GM18507 (cell line): Measurements from ENCODE around the gene SLC45A1.
"Not testable (repeated sequence)": the region's sequence is repeated elsewhere in the genome, so short reads cannot be mapped to it uniquely, and the experiment has no call there.

Source experiments
- DNase-seq: peaks from one replicate; pipeline ENCODE4 v3.0.0; 2011; ENCODE audit warnings: low read depth; ENCODE audit not compliant: insufficient read length; ENCODE audit errors: extremely low spot score
- FAIRE-seq: peaks from 2 replicates; lab custom pipeline; 2011; peaks lifted over from hg19 to GRCh38; lab: Jason Lieb, UNC

Gene SLC45A1

GRCh38 chr1:8317647-8318381, at the start of gene SLC45A1:
Gene SLC45A1, plus strand, starts transcription at chr1:8318114. Its CDS starts 6,216 bp downstream, at chr1:8324330.
- FAIRE-seq, result no peak

GRCh38 chr1:8273036-8273435, 44.9 kb upstream of the SLC45A1 start:
- FAIRE-seq, result no peak

More at GRCh38 chr1:8317647-8318381, at the start of gene SLC45A1:
- peak; percentile 67 for DNase-seq

GRCh38 chr1:8274352-8274751, 43.6 kb upstream of the SLC45A1 start:
- FAIRE-seq, result no peak
- DNase-seq, result no peak

More at GRCh38 chr1:8273036-8273435, 44.9 kb upstream of the SLC45A1 start:
- DNase-seq, result no peak

GRCh38 chr1:8276173-8276914, 41.6 kb upstream of the SLC45A1 start:
- DNase-seq (peak; percentile 17), FAIRE-seq (no peak)

GRCh38 chr1:8276932-8277331, 41.0 kb upstream of the SLC45A1 start:
- no peak for DNase-seq
- FAIRE-seq, result peak; percentile 51

- FAIRE-seq, DNase-seq: not testable (repeated sequence)
Observed at GRCh38 chr1:8278677-8279076, 39.2 kb upstream of the SLC45A1 start.

- no peak for FAIRE-seq
- DNase-seq, result no peak
Observed at GRCh38 chr1:8281843-8282509, 35.9 kb upstream of the SLC45A1 start.

GRCh38 chr1:8283058-8283884, 34.6 kb upstream of the SLC45A1 start:
- DNase-seq (peak; percentile 64), FAIRE-seq (peak; percentile 79)

- no peak for FAIRE-seq
- no peak for DNase-seq
Observed at GRCh38 chr1:8284127-8284526, 33.8 kb upstream of the SLC45A1 start.

- FAIRE-seq (no peak), DNase-seq (no peak)
Observed at GRCh38 chr1:8285103-8285502, 32.8 kb upstream of the SLC45A1 start.

- no peak for FAIRE-seq
- DNase-seq, result no peak
Observed at GRCh38 chr1:8285965-8286364, 31.9 kb upstream of the SLC45A1 start.

- FAIRE-seq, result no peak
- DNase-seq, result no peak
Observed at GRCh38 chr1:8293118-8293517, 24.8 kb upstream of the SLC45A1 start.

- FAIRE-seq (no peak), DNase-seq (no peak)
Observed at GRCh38 chr1:8293641-8294169, 24.2 kb upstream of the SLC45A1 start.

GRCh38 chr1:8294170-8294697, 23.7 kb upstream of the SLC45A1 start:
- no peak for FAIRE-seq
- no peak for DNase-seq

GRCh38 chr1:8297245-8297644, 20.7 kb upstream of the SLC45A1 start:
- DNase-seq (no peak), FAIRE-seq (no peak)

GRCh38 chr1:8299963-8300362, 18.0 kb upstream of the SLC45A1 start:
- no peak for FAIRE-seq
- DNase-seq, result no peak

GRCh38 chr1:8302081-8302956, 15.6 kb upstream of the SLC45A1 start:
- FAIRE-seq (no peak), DNase-seq (no peak)

- DNase-seq, result no peak
- FAIRE-seq, result no peak
Observed at GRCh38 chr1:8303141-8303540, 14.8 kb upstream of the SLC45A1 start.
